Endothelial cell of umbilical vein (primary cell): ENCODE results near the gene BCAS3. TPM values are rescaled to one million over a fixed set of nuclear protein-coding genes. Genes with fewer than 3 reads are reported as not detected.

Source experiments
- BruUV-seq: library from RNA; stranded (reverse); fragments of 400-500 nt; replicated peaks from 2 replicates; lab custom pipeline; 2021; lab: Mats Ljungman, UMichigan
- CTCF ChIA-PET: fragments of 300-600, 350-600 bp; sonication (Branson Sonifier 250); formaldehyde crosslinking; loops from one replicate; lab custom pipeline; 2021; ENCODE audit warnings: antibody characterized with exemption, inconsistent platforms; lab: Charles Lee
- POLR2A ChIA-PET: fragments of 300-600, 350-600 bp; sonication (Branson Sonifier 250); formaldehyde crosslinking; loops from one replicate; lab custom pipeline; 2021; ENCODE audit warnings: antibody characterized with exemption, inconsistent platforms; lab: Charles Lee
- DNase-seq: peaks from one replicate; pipeline ENCODE4 v3.0.0-alpha.2; 2011; ENCODE audit warnings: low read depth, low spot score
- FAIRE-seq: peaks from 2 replicates; lab custom pipeline; 2011; peaks lifted over from hg19 to GRCh38; lab: Jason Lieb, UNC
- H2AFZ ChIP-seq: 2 replicates; pipeline ENCODE4 v1.6.0; 2012; ENCODE audit warnings: low read depth, low read length, control low read depth, inconsistent platforms
- H3K27ac ChIP-seq: 2 replicates; pipeline ENCODE4 v1.5.1; 2011; ENCODE audit warnings: low read depth, mild to moderate bottlenecking, control low read depth, low read length, moderate library complexity; ENCODE audit not compliant: insufficient read depth
- H3K27me3 ChIP-seq, 2 experiments: 2 replicates each; pipeline versions ENCODE4 v1.6.0 to v1.6.1; 2011; ENCODE audit warnings: low read length in 2 of 2, mixed read lengths in 1 of 2; ENCODE audit not compliant: control insufficient read depth in 2 of 2, insufficient read depth in 2 of 2
- H3K36me3 ChIP-seq, 2 experiments: 2 replicates in 1 of 2; 3 replicates in 1 of 2; pipeline ENCODE4 v1.5.1; 2011; ENCODE audit warnings: low read length in 2 of 2, mild to moderate bottlenecking in 1 of 2, moderate library complexity in 1 of 2; ENCODE audit not compliant: control insufficient read depth in 2 of 2, insufficient read depth in 2 of 2; ENCODE audit errors: extremely low read depth in 1 of 2
- H3K4me1 ChIP-seq: 3 replicates; pipeline ENCODE4 v1.5.1; 2011; ENCODE audit warnings: mild to moderate bottlenecking, low read length; ENCODE audit not compliant: control insufficient read depth, insufficient read depth; ENCODE audit errors: extremely low read depth
- H3K4me2 ChIP-seq: 2 replicates; pipeline ENCODE4 v1.6.1; 2011; ENCODE audit warnings: low read length, control low read depth, mixed read lengths; ENCODE audit not compliant: insufficient read depth
- H3K4me3 ChIP-seq, 3 experiments: fragments of 200-600 bp in 1 of 3; sonication (generic), shearing (Covaris generic) in 1 of 3; replicated peaks in 1 of 3; 2 replicates each; pipeline ENCODE4 v1.5.1; 2011 to 2016; ENCODE audit warnings: control low read depth in 3 of 3, low read length in 3 of 3, mild to moderate bottlenecking in 2 of 3, inconsistent platforms in 1 of 3, low read depth in 1 of 3, moderate library complexity in 1 of 3; ENCODE audit not compliant: insufficient read depth in 1 of 3
- H3K79me2 ChIP-seq: 2 replicates; pipeline ENCODE4 v1.6.0; 2012; ENCODE audit warnings: low read length, inconsistent platforms; ENCODE audit not compliant: control insufficient read depth, insufficient read depth
- H3K9ac ChIP-seq: replicated peaks from 2 replicates; pipeline ENCODE3; 2011; ENCODE audit warnings: low read length, control low read depth; ENCODE audit not compliant: insufficient read depth; ENCODE audit errors: extremely low read depth
- H3K9me1 ChIP-seq: replicated peaks from 3 replicates; pipeline ENCODE4 v1.6.0; 2011; ENCODE audit warnings: mild to moderate bottlenecking, low read length; ENCODE audit not compliant: control insufficient read depth, insufficient read depth; ENCODE audit errors: extremely low read depth
- H3K9me3 ChIP-seq: replicated peaks from 2 replicates; pipeline ENCODE4 v1.5.1; 2012; ENCODE audit warnings: low read length, inconsistent platforms; ENCODE audit not compliant: control insufficient read depth, insufficient read depth
- H4K20me1 ChIP-seq: replicated peaks from 2 replicates; pipeline ENCODE3; 2011; ENCODE audit warnings: mild to moderate bottlenecking, low read length; ENCODE audit not compliant: control insufficient read depth, insufficient read depth; ENCODE audit errors: extremely low read depth
- CTCF ChIP-seq, 2 donors: IDR thresholded peaks; 1 replicate in 1 of 2; 2 replicates in 1 of 2; pipeline ENCODE4 v1.5.1; 2011; ENCODE audit warnings: low read length in 2 of 2, mild to moderate bottlenecking in 2 of 2, moderate library complexity in 2 of 2, control low read depth in 1 of 2, inconsistent platforms in 1 of 2, low read depth in 1 of 2; ENCODE audit not compliant: insufficient read depth in 1 of 2; ENCODE audit errors: extremely low read depth in 1 of 2
- EZH2 ChIP-seq: IDR thresholded peaks from 2 replicates; pipeline ENCODE4 v1.6.1; 2012; ENCODE audit warnings: borderline replicate concordance, low read depth, mild to moderate bottlenecking, moderate library complexity, low read length, inconsistent platforms; ENCODE audit not compliant: severe bottlenecking
- FOS ChIP-seq: IDR thresholded peaks from 2 replicates; pipeline ENCODE4 v1.6.1; 2011; ENCODE audit warnings: mild to moderate bottlenecking, low read length, moderate library complexity, borderline replicate concordance; ENCODE audit not compliant: insufficient read depth
- GATA2 ChIP-seq: IDR thresholded peaks from 2 replicates; pipeline ENCODE4 v1.7.0; 2011; ENCODE audit warnings: low read depth, mild to moderate bottlenecking, moderate library complexity, mixed read lengths, low read length; ENCODE audit not compliant: insufficient read length, insufficient read depth
- JUN ChIP-seq: IDR thresholded peaks from 2 replicates; pipeline ENCODE4 v1.6.1; 2011; ENCODE audit warnings: borderline replicate concordance, low read depth; ENCODE audit not compliant: insufficient read length, insufficient read depth
- MAX ChIP-seq: IDR thresholded peaks from 2 replicates; pipeline ENCODE4 v1.6.1; 2011; ENCODE audit not compliant: insufficient read depth, insufficient read length
- MYC ChIP-seq: IDR thresholded peaks from one replicate; pipeline ENCODE4 v1.6.1; 2011; ENCODE audit warnings: mild to moderate bottlenecking, low read depth, low read length
- POLR2A ChIP-seq: IDR thresholded peaks from 2 replicates; pipeline ENCODE4 v1.6.1; 2012; ENCODE audit warnings: low read depth, mild to moderate bottlenecking, control low read depth, low read length
- POLR2AphosphoS5 ChIP-seq: IDR thresholded peaks from 2 replicates; pipeline ENCODE4 v1.6.1; 2012; ENCODE audit warnings: low read depth, mild to moderate bottlenecking, control low read depth, low read length, moderate library complexity; ENCODE audit not compliant: insufficient read depth
- dilution Hi-C: fragments of 300-500 bp; cut with MboI; formaldehyde crosslinking; loops from one replicate; pipeline ENCODE4 v1.15.0; 2019; ENCODE audit warnings: low sequenced_read_pairs; ENCODE audit not compliant: extremely low pct_ligation_motif_present
- intact Hi-C: fragments of 100-400 bp; cut with micrococcal nuclease; formaldehyde crosslinking; loops from one replicate; pipeline ENCODE4 v1.10.0; 2022
- polyA plus RNA-seq, 4 experiments: library from polyadenylated mRNA; depleted of rRNA in 3 of 4; stranded (reverse) in 3 of 4; unstranded in 1 of 4; fragments of >200 nt; gene quantifications; 2 replicates each; pipeline versions ENCODE4 v1.2.1 to v1.2.3, GENCODE V29; 2011 to 2012; ENCODE audit warnings: missing spikeins in 1 of 4
- total RNA-seq: library from RNA; stranded (reverse); gene quantifications from 2 replicates; pipeline ENCODE4 v1.2.3, GENCODE V29; 2021

Gene BCAS3
- total and polyA plus RNA-seq, 2 donors (not counting 3 experiments of a cell fraction or from before 2014, with no cell fraction given): 8.2 to 16.0 TPM

- intact Hi-C loops (loop anchor here (10.0 kb wide), 1 partner anchor 251 kb away; no protein-coding TSS in a partner anchor), dilution Hi-C loops (no loop called here)
- no peak for FAIRE-seq
- no TSS peak for BruUV-seq
- Histone ChIP-seq H3K27ac (no peak overlapping the region), H3K4me1 (peaks cover 10% of the 10 kb centered on the region), H3K27me3 (peaks cover 11 to 13% of the 10 kb centered on the region in 2 experiments), H3K4me2 (no peak overlapping the region), H2AFZ (no peak overlapping the region), H3K9me3 (no peaks in the 10 kb centered on the region), H3K9ac (no peak overlapping the region), H3K9me1 (no peaks in the 10 kb centered on the region), H4K20me1 (no peaks in the 10 kb centered on the region), H3K4me3 (no peak overlapping the region), H3K79me2 (no peaks in the 10 kb centered on the region), H3K36me3 (no peaks in the 10 kb centered on the region)
- no peak for DNase-seq
- ChIA-PET POLR2A (no interaction called here), CTCF (no interaction called here)
- no peak for TF ChIP-seq JUN
- no peak for TF ChIP-seq EZH2
- TF ChIP-seq POLR2A: no peak
- TF ChIP-seq GATA2: no peak
- TF ChIP-seq FOS: no peak
- no peak for TF ChIP-seq CTCF (IDR thresholded peaks at IDR 0.05; ENCODE audit: extremely low read depth in 1 of 2, insufficient read depth in 1 of 2, low read depth in 1 of 2, low read length in 2 of 2)
- TF ChIP-seq POLR2AphosphoS5: no peak
- TF ChIP-seq MAX: no peak
- TF ChIP-seq MYC: no peak
Measured at GRCh38 chr17:61255647-61256046, 578.0 kb downstream of the BCAS3 start.
